HG03045 (cell line): ENCODE results near the gene LY6G6D.
A peak's percentile ranks its signal among the peaks of the same experiment; 100 is the strongest.

Experiments used
- ATAC-seq: cut with Tn5 transposase; IDR thresholded peaks from one replicate; pipeline ENCODE4 v1.9.1; 2021; ENCODE audit warnings: mild to moderate bottlenecking, moderate library complexity; ENCODE audit not compliant: unreplicated experiment

The LY6G6D gene

GRCh38 chr6:31733734-31734133 lies 18.6 kb downstream of the LY6G6D start:
- ATAC-seq = no peak

- no peak for ATAC-seq
Measured at GRCh38 chr6:31734247-31734820, 19.2 kb downstream of the LY6G6D start.

- ATAC-seq = no peak
Measured at GRCh38 chr6:31734821-31735406, 19.8 kb downstream of the LY6G6D start.

DNA sequence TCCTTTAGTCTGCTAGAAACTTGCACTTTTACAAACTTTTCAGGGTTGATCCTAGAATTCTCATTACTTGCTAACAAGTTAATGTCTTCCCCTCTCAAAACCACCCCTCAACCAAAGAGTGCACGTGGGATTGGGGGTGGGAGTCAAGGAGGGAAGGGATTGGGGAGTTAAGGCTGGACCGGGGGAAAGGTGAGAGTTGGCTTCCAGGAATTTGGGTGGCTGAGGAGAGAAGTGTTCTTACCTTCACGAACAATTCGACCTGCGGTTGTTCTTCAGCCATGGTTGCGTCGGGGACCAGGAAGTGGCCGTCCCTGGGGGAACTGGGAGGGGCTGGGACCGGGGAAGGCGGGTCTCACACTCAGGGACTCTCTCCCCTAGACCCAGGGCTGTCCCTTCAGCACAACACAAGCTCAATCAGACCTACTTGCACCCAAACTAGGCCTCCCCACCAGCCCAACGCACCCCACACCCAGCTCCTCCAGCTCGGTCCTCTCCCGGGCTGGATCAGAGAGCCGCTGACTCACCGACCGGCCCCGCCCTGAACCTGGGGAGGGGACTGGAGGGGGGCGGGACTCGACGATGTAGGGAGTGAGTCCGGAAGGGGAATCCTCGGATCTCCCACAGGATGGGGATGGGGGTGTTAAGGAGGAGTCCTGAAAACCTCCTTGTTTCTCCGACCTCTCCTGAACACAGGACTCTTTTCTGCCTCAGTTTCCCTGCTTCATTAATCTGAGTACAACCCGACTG lies 21.0 kb downstream of the LY6G6D start, which contains the start of gene CLIC1:
TSS of gene CLIC1 (minus strand) at position 510 of the 747 bp plus-strand sequence. CDS start at position 280, 230 bp downstream.
- ATAC-seq = peak; percentile 33

GRCh38 chr6:31736768-31737314 lies 21.7 kb downstream of the LY6G6D start:
- ATAC-seq = no peak

GRCh38 chr6:31737315-31737990 lies 22.3 kb downstream of the LY6G6D start:
- ATAC-seq = no peak

DNA sequence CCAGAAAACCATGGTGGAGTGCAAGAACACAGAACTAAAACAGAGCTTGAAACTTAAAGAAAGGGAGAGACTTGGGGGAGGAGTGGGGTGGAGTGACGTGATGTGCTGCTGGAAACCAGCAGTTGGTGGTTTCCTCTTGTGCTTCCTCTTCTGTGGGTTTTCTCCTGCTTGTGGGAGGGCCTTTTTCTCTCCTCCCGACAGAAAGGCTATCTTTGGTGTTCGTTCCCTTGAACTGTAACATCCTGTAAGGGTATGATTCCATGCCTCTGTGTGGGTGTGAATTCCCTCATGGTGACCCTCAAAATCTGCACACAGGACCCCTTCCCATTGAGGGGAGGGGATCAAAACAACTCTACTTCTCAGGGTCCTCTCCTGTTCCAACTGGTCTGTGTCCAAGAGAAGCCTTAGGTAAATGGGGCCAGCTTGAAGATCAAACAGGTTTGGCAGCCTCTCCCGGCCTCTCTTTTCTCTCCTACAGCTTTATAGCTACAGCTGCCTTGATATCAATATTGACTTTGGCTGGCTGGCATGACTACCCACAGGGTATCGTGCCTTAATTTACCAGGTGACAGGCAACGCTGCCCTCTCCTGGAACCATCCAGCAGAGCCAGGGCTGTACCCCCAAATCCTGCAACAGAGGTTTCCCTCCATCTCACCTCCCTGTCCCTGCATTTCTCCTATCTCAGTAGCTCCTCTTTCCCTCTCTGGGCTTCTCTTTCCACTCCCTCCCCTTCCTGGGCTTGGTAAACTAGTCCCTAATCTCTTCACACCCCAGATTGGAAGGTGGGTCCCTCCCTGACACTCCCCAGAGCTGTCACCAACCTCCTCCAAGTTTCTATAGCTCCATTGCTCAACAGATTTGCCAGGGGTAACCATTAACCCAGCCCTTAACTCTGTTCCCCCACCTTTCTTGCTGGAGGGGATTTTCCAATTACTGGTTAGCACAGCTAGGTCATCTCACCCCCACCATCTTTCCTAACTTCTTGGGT lies 23.1 kb downstream of the LY6G6D start:
- ATAC-seq = no peak

DNA sequence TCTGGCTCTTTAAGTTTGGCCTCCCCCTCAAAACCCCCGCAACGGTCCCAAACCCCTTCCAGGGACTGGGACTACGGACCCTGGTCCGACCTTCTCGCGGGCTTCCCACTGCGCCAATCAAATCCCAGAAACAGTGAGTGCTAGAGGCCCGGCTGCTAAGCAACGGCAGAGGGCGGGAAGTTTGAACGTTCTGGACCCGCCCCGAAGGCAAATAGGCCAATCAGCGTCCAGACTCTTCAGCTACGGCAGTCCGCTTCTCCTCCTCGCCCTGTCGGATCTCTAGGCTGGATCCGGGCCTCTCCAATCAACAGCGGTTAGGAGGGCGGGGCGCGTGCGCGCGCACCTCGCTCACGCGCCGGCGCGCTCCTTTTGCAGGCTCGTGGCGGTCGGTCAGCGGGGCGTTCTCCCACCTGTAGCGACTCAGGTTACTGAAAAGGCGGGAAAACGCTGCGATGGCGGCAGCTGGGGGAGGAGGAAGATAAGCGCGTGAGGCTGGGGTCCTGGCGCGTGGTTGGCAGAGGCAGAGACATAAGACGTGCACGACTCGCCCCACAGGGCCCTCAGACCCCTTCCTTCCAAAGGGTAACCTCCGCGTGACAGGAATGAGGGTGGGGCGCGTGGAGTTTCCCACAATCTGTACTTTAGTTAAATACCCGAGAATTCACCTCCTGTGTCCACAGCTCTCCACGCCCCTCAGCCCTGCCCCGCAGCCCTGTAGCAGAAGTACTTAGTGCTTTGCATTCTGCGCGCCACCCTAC lies 24.7 kb downstream of the LY6G6D start, which contains the start of gene MSH5:
TSS of gene MSH5 (plus strand) at position 367 of the 758 bp plus-strand sequence. CDS start 462 bp downstream, outside the sequence.
- peak; percentile 79 for ATAC-seq

DNA sequence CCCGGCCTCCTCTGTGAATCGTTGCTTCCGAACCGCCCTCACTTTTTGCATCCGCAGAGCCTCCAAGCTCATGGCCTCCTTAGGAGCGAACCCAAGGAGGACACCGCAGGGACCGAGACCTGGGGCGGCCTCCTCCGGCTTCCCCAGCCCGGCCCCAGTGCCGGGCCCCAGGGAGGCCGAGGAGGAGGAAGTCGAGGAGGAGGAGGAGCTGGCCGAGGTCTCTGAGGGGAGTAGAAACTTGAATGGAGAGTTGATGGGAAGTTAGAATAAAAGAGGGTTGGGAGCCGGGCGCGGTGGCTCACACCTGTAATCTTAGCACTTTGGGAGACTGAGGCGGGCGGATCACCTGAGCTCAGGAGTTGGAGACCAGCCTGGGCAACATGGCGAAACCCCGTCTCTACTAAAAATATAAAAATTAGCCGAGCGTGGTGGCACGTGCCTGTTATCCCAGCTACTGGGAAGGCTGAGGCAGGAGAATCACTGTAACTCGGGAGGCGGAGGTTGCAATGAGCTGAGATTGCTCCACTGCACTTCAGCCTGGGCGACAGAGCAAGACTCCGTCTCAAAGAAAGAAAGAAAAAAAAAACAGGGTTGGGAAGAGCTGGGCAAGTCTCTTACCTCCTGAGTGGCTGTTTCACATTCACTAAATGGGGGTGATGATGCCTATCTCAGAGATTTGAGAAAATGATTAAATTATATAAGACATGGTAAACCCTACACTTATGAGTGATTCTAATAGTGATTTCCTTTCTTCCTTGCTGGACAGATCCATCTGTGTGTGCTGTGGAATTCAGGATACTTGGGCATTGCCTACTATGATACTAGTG lies 25.5 kb downstream of the LY6G6D start:
- no peak for ATAC-seq

GRCh38 chr6:31741815-31742214 lies 26.7 kb downstream of the LY6G6D start:
- ATAC-seq = no peak

GRCh38 chr6:31742894-31743293 lies 27.7 kb downstream of the LY6G6D start:
- ATAC-seq = no peak

DNA sequence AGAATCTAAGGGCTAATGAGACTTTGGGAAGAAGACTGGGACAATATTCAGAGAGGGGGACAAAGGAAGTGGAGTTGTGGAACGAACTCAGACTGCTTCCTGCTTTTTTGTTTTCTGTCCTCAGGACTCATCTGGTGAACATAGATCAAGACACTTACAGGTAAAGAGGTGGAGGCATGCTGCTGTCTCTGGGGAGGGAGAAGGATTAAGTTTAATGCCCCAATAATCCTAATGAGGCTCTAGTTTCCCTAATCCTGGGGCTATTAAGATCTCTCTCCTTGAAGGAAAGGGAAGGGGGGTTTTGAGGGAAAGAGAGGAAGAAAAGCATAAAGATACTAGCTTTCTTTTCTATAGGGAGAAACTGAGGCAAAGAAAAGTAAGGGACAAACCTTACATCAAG lies 29.3 kb downstream of the LY6G6D start:
- no peak for ATAC-seq

DNA sequence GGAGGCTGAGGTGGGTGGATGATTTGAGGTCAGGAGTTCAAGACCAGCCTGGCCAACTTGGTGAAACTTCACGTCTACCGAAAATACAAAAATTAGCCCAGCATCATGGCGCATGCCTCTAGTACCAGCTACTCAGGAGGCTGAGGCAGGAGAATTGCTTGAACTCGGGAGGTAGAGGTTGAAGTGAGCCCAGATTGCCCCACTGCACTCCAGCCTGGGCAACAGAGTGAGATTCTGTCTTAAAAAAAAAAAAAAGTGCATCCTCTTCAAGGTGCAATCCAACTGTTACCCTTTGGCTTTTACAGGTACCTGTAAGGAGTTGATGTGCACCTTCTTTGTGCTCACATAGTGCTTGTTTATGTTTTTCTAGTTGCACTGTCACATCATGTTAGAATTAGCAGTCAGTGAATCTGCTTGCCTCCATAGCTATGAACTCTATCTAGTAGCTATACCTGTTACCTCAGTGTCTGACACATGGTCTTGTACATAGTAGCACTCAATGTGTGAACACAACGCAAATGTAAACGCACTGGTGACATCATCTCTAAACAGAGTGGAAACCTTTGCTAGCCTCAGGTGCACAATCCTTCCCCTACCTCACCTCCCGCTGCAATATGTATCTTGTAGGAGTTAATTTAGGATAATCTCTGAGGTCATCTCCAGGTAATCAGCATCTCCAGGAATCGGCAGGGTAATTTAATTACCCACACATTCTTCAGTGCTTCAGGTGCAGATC lies 34.3 kb downstream of the LY6G6D start:
- ATAC-seq = no peak

DNA sequence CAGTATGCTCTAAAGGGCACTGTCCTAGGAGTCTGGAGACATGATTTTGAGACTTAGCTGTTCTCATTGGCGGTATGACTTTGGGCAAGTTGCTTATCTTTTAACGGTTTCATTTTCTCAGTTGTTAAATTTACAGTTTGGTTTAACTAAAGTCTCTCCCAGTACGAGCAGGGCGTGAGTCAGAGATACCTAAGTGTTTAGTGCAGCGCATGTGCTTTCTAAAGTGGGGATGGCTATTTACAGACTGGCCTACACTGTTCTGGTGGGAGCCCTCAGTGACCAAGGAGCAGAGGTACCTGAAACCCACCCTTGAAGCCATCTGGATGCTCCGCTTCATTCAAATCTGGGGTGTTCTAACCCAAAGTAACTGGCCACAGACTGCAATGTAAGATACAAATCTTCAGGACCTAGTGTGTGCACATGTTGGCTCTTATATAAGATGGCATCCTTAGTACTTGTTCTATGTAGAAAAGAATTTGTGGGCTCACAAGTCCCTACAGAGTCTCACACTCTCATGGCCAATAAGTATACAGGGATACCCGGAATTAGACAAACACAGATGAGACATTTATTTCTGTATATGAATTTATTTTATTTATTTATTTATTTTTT lies 35.4 kb downstream of the LY6G6D start:
- ATAC-seq = no peak

DNA sequence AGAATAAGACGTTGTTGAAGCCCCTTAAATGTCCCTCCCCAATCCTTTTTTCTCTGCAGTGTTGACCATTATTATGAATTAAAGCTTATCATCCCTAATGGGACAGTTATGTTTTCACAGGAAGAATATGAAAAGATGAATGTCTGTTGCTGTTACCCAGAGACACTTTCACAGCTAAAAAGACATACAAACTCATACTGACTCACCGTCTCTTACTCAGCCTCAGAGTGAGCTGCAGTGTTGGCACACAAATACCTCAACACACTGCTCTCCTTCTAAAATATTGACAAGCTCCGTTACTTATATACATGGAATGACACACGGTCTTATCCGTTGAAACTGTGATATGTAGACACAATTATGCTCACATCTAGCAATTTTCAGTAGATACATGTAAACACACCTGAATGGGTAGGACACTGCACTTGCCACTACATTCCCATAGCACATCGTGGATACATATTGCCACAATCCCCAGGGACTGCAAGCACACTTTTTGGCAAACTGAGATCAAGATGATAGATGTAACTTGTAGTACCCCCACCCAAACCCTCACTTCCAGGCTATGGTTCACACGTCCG lies 37.7 kb downstream of the LY6G6D start:
- ATAC-seq = no peak

DNA sequence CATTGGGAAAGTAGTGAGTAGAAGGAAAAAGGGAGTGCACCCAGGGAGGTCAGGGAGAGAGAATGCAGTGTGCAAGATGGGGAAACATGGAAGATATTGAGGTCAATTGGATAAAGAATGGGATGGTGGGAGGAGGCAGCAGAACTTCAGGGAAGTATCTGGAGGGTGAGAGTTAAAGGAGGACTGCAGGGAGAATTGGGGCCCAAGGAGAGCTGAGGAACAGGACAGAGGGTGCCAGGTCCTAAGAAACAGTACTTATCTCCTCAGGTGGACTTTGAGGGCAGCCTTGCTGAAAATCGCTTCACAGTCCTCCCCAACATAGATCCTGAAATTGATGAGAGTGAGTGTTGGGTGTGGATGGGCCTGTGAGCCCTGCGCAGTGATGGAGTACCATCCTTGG lies 43.1 kb downstream of the LY6G6D start:
- ATAC-seq = no peak

DNA sequence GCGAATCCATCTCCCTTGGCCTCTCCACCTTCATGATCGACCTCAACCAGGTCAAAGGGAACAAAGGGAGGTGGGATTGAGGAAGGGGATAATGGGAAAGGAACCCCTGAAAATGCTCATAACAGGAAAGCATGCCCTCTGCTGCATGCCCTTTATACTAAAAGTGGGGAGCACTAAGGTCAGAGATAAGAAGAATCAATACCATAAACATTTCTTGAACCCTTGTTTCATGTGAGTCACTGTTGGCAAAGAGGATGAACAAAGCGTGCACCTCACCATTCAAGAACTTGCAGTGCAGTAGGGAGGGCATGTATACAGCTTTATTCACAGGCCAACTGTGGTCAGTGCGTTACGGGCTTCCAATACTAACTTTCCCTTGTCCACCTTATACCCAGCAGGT lies 45.6 kb downstream of the LY6G6D start:
- no peak for ATAC-seq
